Measurements from ENCODE around the gene MBD3L1. TPM values are rescaled to one million over a fixed set of nuclear protein-coding genes. Genes with fewer than 3 reads are reported as not detected.

Gene MBD3L1
- total RNA-seq, 1 experiment from 2014 or later = not detected

GRCh38 chr19:8880868-8881488, 48.8 kb downstream of the MBD3L1 start:
- 0 out of 2 replicates have a peak, but pooled peaks cover 6% of the 10 kb centered on the region for H3K36me3 ChIP-seq (ENCODE audit: low read depth)
- no peaks in the 10 kb centered on the region; the same call in 1 of the 2 replicates for H3K9me3 ChIP-seq (ENCODE audit: insufficient read depth, low read depth)
- H3F3A ChIP-seq (ENCODE audit: insufficient read depth, low read depth) = no peaks in the 10 kb centered on the region
- ChIA-PET POLR2A (ENCODE audit: unreplicated experiment) (no interaction called here), CTCF (no interaction called here)
- H3K27me3 ChIP-seq (ENCODE audit: insufficient read depth, low read depth) = no peaks in the 10 kb centered on the region
- DNase-seq = no peak
- no peak overlapping the region for H3K4me3 ChIP-seq
- H3K4me1 ChIP-seq (replicated peaks; ENCODE audit: insufficient read depth) = no peaks in the 10 kb centered on the region
- no peaks in the 10 kb centered on the region for H3K79me2 ChIP-seq (ENCODE audit: low read depth)
- no peak overlapping the region for H3K27ac ChIP-seq
- no TSS peak for BruUV-seq (replicated peaks)
- H4K20me1 ChIP-seq (ENCODE audit: insufficient read depth) = no peaks in the 10 kb centered on the region
- intact Hi-C loops (cut with micrococcal nuclease; ENCODE audit: unreplicated experiment) = no loop called here
- TF ChIP-seq, protein P1, sequence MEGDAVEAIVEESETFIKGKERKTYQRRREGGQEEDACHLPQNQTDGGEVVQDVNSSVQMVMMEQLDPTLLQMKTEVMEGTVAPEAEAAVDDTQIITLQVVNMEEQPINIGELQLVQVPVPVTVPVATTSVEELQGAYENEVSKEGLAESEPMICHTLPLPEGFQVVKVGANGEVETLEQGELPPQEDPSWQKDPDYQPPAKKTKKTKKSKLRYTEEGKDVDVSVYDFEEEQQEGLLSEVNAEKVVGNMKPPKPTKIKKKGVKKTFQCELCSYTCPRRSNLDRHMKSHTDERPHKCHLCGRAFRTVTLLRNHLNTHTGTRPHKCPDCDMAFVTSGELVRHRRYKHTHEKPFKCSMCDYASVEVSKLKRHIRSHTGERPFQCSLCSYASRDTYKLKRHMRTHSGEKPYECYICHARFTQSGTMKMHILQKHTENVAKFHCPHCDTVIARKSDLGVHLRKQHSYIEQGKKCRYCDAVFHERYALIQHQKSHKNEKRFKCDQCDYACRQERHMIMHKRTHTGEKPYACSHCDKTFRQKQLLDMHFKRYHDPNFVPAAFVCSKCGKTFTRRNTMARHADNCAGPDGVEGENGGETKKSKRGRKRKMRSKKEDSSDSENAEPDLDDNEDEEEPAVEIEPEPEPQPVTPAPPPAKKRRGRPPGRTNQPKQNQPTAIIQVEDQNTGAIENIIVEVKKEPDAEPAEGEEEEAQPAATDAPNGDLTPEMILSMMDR (conservative IDR thresholded peaks at IDR 0.05) = no peak
- no peak for TF ChIP-seq EZH2 (IDR thresholded peaks at IDR 0.05; ENCODE audit: low read depth)
- H3K9me2 ChIP-seq (ENCODE audit: insufficient read depth) = no peaks in the 10 kb centered on the region
- H2AFZ ChIP-seq = no peak overlapping the region
- no peak overlapping the region for H3K4me2 ChIP-seq

DNA sequence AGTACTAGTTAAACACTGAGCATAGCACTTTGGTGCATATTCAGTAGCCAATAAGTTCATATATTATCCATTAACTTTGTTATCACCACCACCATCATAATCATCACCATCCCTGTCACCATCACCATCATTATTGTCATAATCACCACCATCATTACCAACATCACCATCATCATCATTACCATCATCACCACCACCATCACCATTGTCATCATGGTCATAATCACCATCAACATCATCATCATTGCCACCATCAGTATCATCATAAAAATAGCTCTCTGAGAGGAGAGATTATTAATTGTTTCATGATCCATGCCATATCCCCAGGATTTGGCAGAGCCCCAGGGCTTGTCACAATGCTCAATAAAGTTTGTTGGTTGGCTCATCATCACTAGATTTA, 49.3 kb downstream of the MBD3L1 start:
- Histone ChIP-seq H2AFZ (no peak overlapping the region), H3K9me2 (ENCODE audit: insufficient read depth) (no peaks in the 10 kb centered on the region), H3K9me3 (ENCODE audit: insufficient read depth, low read depth) (no peaks in the 10 kb centered on the region; the same call in 1 of the 2 replicates), H3K4me3 (no peak overlapping the region), H3K36me3 (ENCODE audit: low read depth) (0 out of 2 replicates have a peak, but pooled peaks cover 10% of the 10 kb centered on the region), H3K27ac (no peak overlapping the region), H3K79me2 (ENCODE audit: low read depth) (no peaks in the 10 kb centered on the region), H3F3A (ENCODE audit: insufficient read depth, low read depth) (no peaks in the 10 kb centered on the region), H4K20me1 (ENCODE audit: insufficient read depth) (no peaks in the 10 kb centered on the region), H3K4me2 (no peak overlapping the region), H3K4me1 (replicated peaks; ENCODE audit: insufficient read depth) (no peaks in the 10 kb centered on the region), H3K27me3 (ENCODE audit: insufficient read depth, low read depth) (no peaks in the 10 kb centered on the region)
- POLR2A ChIA-PET (ENCODE audit: unreplicated experiment) = no interaction called here
- no peak for TF ChIP-seq EZH2 (IDR thresholded peaks at IDR 0.05; ENCODE audit: low read depth)
- TF ChIP-seq, protein P1 (conservative IDR thresholded peaks at IDR 0.05) = no peak
- CTCF ChIA-PET = no interaction called here
- intact Hi-C loops (cut with micrococcal nuclease; ENCODE audit: unreplicated experiment) = no loop called here
- BruUV-seq (replicated peaks) = no TSS peak
- DNase-seq = no peak

DNA sequence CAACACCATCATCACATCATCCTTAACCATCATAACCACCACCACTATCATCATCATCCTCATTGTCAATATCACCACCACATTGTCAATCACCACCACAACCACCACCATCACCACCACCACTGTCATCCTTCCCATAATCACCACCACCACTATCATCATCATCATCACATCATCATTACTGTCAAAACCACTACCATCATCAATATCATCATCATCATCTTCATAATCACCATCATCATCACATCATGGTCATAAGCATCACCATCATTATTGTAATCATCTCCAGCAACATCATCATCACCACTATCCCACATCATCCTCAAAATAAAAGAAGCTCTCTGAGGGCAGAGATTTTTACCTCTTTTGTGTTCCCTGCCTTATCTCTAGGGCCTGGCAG, 52.2 kb downstream of the MBD3L1 start:
- Histone ChIP-seq H3K9me3 (ENCODE audit: insufficient read depth, low read depth) (no peaks in the 10 kb centered on the region; the same call in 1 of the 2 replicates), H3K4me2 (no peak overlapping the region), H2AFZ (no peak overlapping the region), H3K79me2 (ENCODE audit: low read depth) (no peaks in the 10 kb centered on the region), H3K27ac (no peak overlapping the region), H4K20me1 (ENCODE audit: insufficient read depth) (no peaks in the 10 kb centered on the region), H3K4me1 (replicated peaks; ENCODE audit: insufficient read depth) (no peaks in the 10 kb centered on the region), H3K36me3 (ENCODE audit: low read depth) (0 out of 2 replicates have a peak, but pooled peaks cover 18% of the 10 kb centered on the region), H3F3A (ENCODE audit: insufficient read depth, low read depth) (no peaks in the 10 kb centered on the region), H3K9me2 (ENCODE audit: insufficient read depth) (no peaks in the 10 kb centered on the region), H3K27me3 (ENCODE audit: insufficient read depth, low read depth) (no peaks in the 10 kb centered on the region), H3K4me3 (no peak overlapping the region)
- no peak for DNase-seq
- ChIA-PET POLR2A (ENCODE audit: unreplicated experiment) (interaction anchor here (0.6 kb wide), 1 partner anchor 10 kb away, joined by 3 read pairs; no protein-coding TSS in a partner anchor), CTCF (no interaction called here)
- no TSS peak for BruUV-seq (replicated peaks)
- TF ChIP-seq, protein P1 (conservative IDR thresholded peaks at IDR 0.05) = no peak
- TF ChIP-seq EZH2 (IDR thresholded peaks at IDR 0.05; ENCODE audit: low read depth) = no peak
- intact Hi-C loops (cut with micrococcal nuclease; ENCODE audit: unreplicated experiment) = no loop called here

Measured in PC-9 (cell line).